NCI-H2029 (cell line): Measurements from ENCODE around the gene CLDN5.

Experiments used
- DNase-seq: peaks from one replicate; lab custom pipeline; 2025; lab: John Stamatoyannopoulos, UW

The CLDN5 gene

DNA sequence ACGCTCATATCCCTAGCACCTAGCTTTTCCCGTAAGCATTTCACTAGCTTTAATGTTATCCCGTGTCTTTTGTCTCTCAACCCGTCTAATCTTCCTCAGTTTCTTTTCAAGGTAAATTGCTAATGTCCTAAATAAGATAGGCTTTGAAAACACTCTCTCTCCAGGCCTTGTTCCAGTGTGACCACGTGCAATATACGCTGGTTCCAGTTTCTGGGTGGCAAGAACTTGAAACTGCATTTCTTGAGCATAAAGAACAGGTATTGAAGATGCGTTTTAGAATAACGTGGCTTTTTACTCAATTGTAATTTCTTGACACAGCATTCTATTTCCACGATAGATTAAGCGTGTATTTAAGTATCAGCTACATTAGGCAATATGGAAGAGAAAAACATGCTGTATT, 43.4 kb downstream of the CLDN5 start:
- DNase-seq, result no peak

- no peak for DNase-seq
Observed at GRCh38 chr22:19480173-19480568, 44.0 kb downstream of the CLDN5 start.

DNA sequence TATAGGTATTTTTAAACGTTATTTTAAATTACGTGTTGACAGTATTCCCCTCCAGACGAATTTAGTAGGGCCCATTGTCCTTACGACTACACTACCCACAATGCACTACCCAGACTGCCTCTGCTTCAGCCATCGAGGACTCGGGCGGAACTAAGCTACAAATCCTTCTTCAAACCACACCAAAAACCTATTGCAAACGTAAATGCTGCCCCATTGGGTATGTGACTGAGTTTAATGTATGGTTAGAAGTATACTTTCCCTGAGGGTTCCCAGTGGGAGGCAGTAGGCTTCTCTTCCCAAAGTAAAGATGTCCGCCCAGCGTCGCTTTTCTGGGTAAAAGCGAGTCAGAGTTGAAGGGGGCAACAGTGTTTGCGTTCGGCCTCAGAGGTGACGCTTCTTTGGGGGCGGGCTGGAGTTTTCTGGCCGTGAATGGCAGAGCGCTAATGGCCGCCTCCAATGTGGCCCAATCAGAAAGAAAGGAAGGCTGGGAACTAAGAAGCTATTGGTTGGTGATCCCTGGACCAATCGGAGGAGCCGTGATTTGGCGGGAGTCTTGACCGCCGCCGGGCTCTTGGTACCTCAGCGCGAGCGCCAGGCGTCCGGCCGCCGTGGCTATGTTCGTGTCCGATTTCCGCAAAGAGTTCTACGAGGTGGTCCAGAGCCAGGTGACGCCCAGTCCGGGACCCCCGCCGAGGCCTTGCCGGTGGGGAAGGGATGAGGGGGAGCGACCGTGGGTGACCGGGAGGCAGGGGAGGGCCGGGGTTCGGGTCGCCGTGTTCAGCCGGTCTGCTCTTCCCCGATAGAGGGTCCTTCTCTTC, 44.6 kb downstream of the CLDN5 start, which contains the start of gene CDC45:
Gene CDC45, plus strand, starts transcription at position 566 of the 818 bp plus-strand sequence. Its CDS starts 49 bp downstream, at position 615.
- peak; percentile 95 for DNase-seq

- peak; percentile 49 for DNase-seq
Observed at GRCh38 chr22:19478901-19479354, 45.3 kb downstream of the CLDN5 start, which contains the start of gene UFD1. UFD1 (minus strand) TSS chr22:19479193; CDS start chr22:19479085, 108 bp downstream.

DNA sequence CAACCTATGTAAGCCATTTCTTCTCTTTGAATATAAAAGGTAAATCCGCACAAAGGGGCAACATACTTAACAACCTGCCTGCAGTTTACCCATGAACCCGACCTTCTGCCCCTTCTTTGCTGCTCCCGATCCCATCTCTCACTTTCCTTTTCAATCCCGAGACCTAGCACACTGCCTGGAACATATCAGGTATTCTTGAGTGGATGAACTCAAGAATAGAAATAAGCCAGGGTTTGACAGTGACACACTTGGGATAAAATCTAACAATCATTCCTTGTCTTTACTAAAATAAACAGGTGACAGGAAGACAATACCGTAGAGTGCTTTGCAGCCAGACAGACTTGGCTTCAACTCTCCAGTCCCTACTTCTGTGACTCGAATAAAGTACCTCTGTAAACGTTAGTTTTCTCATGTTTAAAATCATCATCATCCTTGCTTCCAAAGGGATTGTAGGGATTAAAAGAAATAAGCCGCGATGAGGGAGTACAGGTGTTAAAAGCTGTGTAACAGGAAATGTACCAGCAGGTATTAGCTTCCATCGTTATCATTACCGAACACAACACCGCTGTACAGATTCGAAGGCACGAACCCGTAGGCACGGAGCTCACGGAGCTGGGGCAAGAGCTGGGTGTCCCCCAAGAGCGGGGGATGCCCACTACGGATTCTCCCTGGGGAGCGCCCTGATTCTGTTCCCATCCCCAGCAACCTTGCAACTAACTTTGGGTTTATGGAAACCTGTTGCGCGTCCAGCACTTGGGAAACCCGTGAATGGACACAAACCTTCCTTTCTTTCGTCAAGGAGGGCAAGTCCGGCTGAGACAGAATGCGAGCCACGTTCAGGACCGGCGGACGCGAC, 45.9 kb downstream of the CLDN5 start:
- DNase-seq, result no peak

- no peak for DNase-seq
Observed at GRCh38 chr22:19477321-19478044, 46.7 kb downstream of the CLDN5 start.

DNA sequence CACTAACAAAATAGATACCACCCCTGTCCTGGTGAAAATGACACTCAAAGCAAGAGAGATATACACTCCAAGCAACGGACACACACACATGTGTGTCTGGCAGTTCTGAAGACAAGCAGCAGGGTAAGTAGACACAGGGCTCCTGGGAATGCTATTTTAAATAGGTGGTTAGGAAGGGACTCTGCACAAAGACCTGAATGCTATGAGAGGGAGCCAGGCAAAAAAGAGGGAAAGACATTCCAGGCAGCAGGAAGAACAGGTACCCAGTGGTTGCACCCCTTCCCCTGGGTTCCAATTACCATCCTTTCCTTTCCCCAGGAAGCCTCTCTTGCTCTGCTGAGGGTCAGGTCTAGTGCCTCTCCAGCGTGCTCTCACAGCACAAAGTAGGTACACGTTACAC, 48.2 kb downstream of the CLDN5 start:
- DNase-seq, result no peak

- DNase-seq, result no peak
Observed at GRCh38 chr22:19473578-19473977, 50.6 kb downstream of the CLDN5 start.
